ENCODE data around the gene PRKCE. TPM values are rescaled to one million over a fixed set of nuclear protein-coding genes. Genes with fewer than 3 reads are reported as not detected.

PRKCE gene
- total and polyA plus RNA-seq, 2 experiments from 2014 or later = 0.94 to 1.2 TPM

- Histone ChIP-seq H2AFZ (no peak overlapping the region), H3F3A (replicated peaks; ENCODE audit: low read depth) (no peaks in the 10 kb centered on the region), H3K79me2 (replicated peaks; ENCODE audit: insufficient read depth) (no peaks in the 10 kb centered on the region), H3K4me2 (no peak overlapping the region), H4K20me1 (replicated peaks; ENCODE audit: insufficient read depth) (no peaks in the 10 kb centered on the region), H3K4me3 (no peak overlapping the region), H3K9me2 (ENCODE audit: insufficient read depth) (0 out of 2 replicates have a peak, but pooled peaks cover 7% of the 10 kb centered on the region), H3K27me3 (ENCODE audit: insufficient read depth) (no peaks in the 10 kb centered on the region), H3K27ac (ENCODE audit: low read depth) (no peak overlapping the region), H3K4me1 (ENCODE audit: insufficient read depth) (no peaks in the 10 kb centered on the region), H3K36me3 (ENCODE audit: insufficient read depth) (no peaks in the 10 kb centered on the region)
- Mint-ChIP-seq H3K9me3 (no peaks in the 10 kb centered on the region), H3K4me3 (no peak overlapping the region), H3K36me3 (ENCODE audit: low read depth) (no peaks in the 10 kb centered on the region; the same call in 2 of the 3 replicates), H3K27ac (no peak overlapping the region), H3K27me3 (ENCODE audit: insufficient read depth, low read depth, poor library complexity) (peaks cover 3% of the 10 kb centered on the region), H3K4me1 (no peaks in the 10 kb centered on the region; the same call in 2 of the 3 replicates)
- ATAC-seq (no peak), DNase-seq (ENCODE audit: low spot score) (no peak)
- TF ChIP-seq ZNF114 (CRISPR knock-in tag; IDR thresholded peaks at IDR 0.05) (no peak), CTCF (conservative IDR thresholded peaks at IDR 0.05; ENCODE audit: low read depth in 2 of 2) (no peak), REST (IDR thresholded peaks at IDR 0.05; ENCODE audit: unreplicated experiment) (no peak), STAT1 (IDR thresholded peaks at IDR 0.05; ENCODE audit: unreplicated experiment) (no peak), EZH2phosphoT487 (IDR thresholded peaks at IDR 0.05; ENCODE audit: unreplicated experiment) (no peak), CREB1 (CRISPR knock-in tag; IDR thresholded peaks at IDR 0.05; ENCODE audit: low read depth) (no peak), ETS1 (IDR thresholded peaks at IDR 0.05) (no peak), ZNF331 (CRISPR knock-in tag; IDR thresholded peaks at IDR 0.05; ENCODE audit: low read depth) (no peak)
Observed at GRCh38 chr2:45796500-45796899, 145.0 kb downstream of the PRKCE start.
